Brain microvascular endothelial cell (primary cell): ENCODE results near the gene RPN2.
A peak's percentile ranks its signal among the peaks of the same experiment; 100 is the strongest.

ENCODE experiments used
- DNase-seq: peaks from one replicate; pipeline ENCODE4 v3.0.0-alpha.2; 2020
- H3K27ac ChIP-seq: fragments of 250-450 bp; sonication (Bioruptor Pico); 2 replicates; pipeline ENCODE4 v1.5.1; 2020; ENCODE audit warnings: mild to moderate bottlenecking, moderate library complexity
- H3K27me3 ChIP-seq: fragments of 250-450 bp; sonication (Bioruptor Pico); replicated peaks from 2 replicates; pipeline ENCODE4 v1.5.1; 2020; ENCODE audit warnings: mild to moderate bottlenecking
- H3K36me3 ChIP-seq: fragments of 250-450 bp; sonication (Bioruptor Pico); replicated peaks from 2 replicates; pipeline ENCODE4 v1.5.1; 2020; ENCODE audit warnings: mild to moderate bottlenecking
- H3K4me3 ChIP-seq: 2 replicates; pipeline ENCODE4 v1.5.1; 2011; ENCODE audit warnings: low read depth, mild to moderate bottlenecking, control low read depth, low read length, moderate library complexity
- CTCF ChIP-seq: IDR thresholded peaks from 2 replicates; pipeline ENCODE4 v1.5.1; 2011; ENCODE audit warnings: low read depth, mild to moderate bottlenecking, moderate library complexity, low read length, control low read depth, inconsistent platforms; ENCODE audit errors: missing control alignments
- in situ Hi-C: cut with HindIII; loops from 2 replicates; pipeline ENCODE4 v1.10.0; 2017; ENCODE audit warnings: low sequenced_read_pairs, low pct_ligation_motif_present

The RPN2 gene

GRCh38 chr20:37178839-37179682 is at the start of gene RPN2, which contains the start of gene MROH8:
Gene RPN2 (plus strand): TSS chr20:37179330. CDS start chr20:37179357, 27 bp downstream.
Gene MROH8 (minus strand): TSS chr20:37179548.
- Histone ChIP-seq H3K27ac (peak within 1 kb of the TSS; percentile 100), H3K27me3 (no peaks in the 10 kb centered on the region), H3K36me3 (peaks cover 2% of the 10 kb centered on the region), H3K4me3 (peak within 1 kb of the TSS; percentile 94)
- peak; percentile 99 for DNase-seq
- in situ Hi-C loops: no loop called here
- no peak for TF ChIP-seq CTCF

GRCh38 chr20:37131486-37131885 is 47.6 kb upstream of the RPN2 start:
- no peak overlapping the region for H3K4me3 ChIP-seq
- in situ Hi-C loops: no loop called here
- no peak for DNase-seq
- no peaks in the 10 kb centered on the region for H3K27me3 ChIP-seq
- H3K36me3 ChIP-seq: no peaks in the 10 kb centered on the region
- TF ChIP-seq CTCF: no peak
- no peak overlapping the region for H3K27ac ChIP-seq

- TF ChIP-seq CTCF: no peak
- H3K36me3 ChIP-seq: no peaks in the 10 kb centered on the region
- no peak for DNase-seq
- H3K4me3 ChIP-seq: no peak overlapping the region
- no peaks in the 10 kb centered on the region for H3K27me3 ChIP-seq
- no peak overlapping the region for H3K27ac ChIP-seq
- in situ Hi-C loops: no loop called here
Measured at GRCh38 chr20:37133952-37134351, 45.2 kb upstream of the RPN2 start.

GRCh38 chr20:37137547-37137946 is 41.6 kb upstream of the RPN2 start:
- in situ Hi-C loops: no loop called here
- DNase-seq: no peak
- H3K4me3 ChIP-seq: no peak overlapping the region
- H3K27ac ChIP-seq: no peak overlapping the region
- TF ChIP-seq CTCF: no peak
- no peaks in the 10 kb centered on the region for H3K36me3 ChIP-seq
- no peaks in the 10 kb centered on the region for H3K27me3 ChIP-seq

- TF ChIP-seq CTCF: no peak
- no peaks in the 10 kb centered on the region for H3K27me3 ChIP-seq
- H3K27ac ChIP-seq: no peak overlapping the region
- no peak for DNase-seq
- H3K4me3 ChIP-seq: no peak overlapping the region
- H3K36me3 ChIP-seq: no peaks in the 10 kb centered on the region
- in situ Hi-C loops: no loop called here
Measured at GRCh38 chr20:37142708-37143107, 36.4 kb upstream of the RPN2 start.
